NCI-H524 (cell line): ENCODE measurements around the gene PRR11.
"Not testable (repeated sequence)": the region's sequence is repeated elsewhere in the genome, so short reads cannot be mapped to it uniquely, and the experiment has no call there.

Experiments used
- DNase-seq, 2 experiments: peaks; one replicate each; lab custom pipeline; 2025; lab: John Stamatoyannopoulos, UW

Gene PRR11

DNA sequence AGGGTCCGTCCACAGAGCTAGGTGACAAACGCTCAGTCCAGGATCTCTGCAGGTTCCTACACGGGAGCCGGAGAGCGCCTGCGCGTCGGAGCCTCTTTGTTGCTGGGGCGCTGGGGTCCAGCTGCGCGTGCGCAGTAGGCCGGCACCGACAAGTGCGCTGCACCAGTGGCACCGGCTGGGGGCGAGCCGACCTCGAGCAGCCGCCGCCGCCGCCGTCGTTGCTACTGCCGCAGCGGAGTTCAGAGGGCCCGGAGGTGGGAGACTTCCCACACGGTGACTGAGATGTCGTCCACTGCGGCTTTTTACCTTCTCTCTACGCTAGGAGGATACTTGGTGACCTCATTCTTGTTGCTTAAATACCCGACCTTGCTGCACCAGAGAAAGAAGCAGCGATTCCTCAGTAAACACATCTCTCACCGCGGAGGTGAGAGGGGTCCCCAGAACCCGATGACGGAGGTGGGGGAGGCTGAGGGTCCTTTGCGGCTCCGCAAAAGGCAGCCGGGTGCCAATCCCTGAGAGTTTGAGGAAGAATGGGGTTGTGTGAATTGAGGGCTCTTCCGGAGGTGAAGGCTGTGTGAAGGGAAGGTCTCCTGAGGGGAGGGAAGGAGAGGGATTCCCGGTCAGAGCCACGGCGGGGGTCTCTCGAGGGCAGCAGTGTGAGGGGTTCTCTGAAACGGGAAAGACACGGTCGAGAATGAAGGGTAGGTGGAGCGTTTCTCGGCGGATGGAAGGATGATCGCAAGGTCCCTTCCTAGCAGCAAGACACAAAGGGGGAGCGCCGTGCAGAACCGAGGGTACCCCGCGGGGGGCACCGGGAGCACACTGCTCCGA lies 65.0 kb downstream of the PRR11 start, which contains the start of gene GDPD1:
GDPD1 (plus strand) TSS at position 184 of the 831 bp plus-strand sequence; CDS start at position 283, 99 bp downstream.
- DNase-seq, result peak; percentile 95 to 98

DNA sequence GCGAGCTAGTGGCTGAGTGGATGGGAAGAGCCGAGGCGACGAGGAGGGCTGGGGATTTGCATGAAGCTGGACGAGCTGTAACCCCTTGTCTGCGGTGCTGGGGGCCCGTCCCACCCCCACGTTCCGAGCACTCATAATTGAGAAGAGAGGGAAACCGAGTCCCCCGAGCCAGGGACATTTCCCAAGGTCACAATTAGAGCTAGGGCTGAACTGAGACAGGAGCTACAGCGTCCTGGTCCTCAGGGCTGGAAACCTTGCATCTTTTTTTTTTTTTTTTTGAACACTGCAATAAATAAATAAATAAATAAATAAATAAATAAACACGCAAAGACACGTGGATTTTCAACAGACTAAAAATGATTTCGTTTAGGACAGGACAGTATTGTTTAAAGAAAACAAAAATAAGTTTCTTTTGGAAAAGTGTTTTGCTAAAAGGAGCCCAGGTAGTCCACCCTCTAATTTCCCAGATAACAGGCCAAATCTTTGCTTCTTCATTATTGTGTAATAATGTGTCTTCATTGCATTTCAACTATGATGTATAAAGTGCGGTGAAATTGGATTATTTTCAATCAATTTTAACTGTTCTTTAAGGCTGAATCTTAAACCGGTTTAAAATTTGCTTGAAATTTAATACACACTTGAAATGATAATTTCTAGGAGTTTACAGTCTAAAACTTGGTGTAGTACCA lies 65.8 kb downstream of the PRR11 start:
- peak in 1 of 2 experiments; percentile 39 for DNase-seq

DNA sequence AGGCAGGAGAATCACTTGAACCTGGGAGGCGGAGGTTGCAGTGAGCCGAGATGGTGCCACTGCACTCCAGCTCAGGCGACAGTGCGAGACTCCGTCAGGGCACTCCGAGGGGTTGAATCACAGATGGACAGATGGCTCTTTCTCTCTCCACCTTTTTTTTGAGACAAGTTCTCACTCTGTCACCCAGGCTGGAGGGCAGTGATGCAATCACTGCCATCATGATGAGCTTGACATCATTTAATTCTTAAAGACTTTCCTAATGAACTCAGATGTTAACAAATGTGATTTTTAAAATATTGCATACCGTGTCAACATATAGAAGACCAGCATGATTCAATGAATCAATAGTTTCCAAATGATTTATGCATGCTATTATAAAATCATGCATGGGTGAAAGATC lies 68.3 kb downstream of the PRR11 start:
- DNase-seq, result peak in 1 of 2 experiments; percentile 33

DNA sequence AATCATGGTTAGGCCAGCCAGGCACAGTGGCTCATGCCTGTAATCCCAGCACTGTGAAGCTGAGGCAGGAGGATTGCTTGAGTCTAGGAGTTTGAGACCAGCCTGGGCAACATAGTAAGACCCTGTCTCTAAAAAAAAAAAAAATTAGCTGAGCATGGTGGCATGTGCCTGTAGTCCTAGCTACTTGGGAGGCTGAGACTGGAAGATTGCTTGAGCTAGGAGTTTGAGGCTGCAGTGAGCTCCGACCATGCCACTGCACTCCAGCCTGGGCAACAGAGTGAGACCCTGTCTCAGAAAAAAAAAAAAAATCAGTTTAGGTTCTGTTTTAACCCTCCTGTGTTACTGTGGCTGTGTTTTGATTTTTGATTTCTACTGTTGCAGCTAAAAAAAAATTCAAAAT lies 73.0 kb downstream of the PRR11 start:
- DNase-seq, result not testable (repeated sequence)

DNA sequence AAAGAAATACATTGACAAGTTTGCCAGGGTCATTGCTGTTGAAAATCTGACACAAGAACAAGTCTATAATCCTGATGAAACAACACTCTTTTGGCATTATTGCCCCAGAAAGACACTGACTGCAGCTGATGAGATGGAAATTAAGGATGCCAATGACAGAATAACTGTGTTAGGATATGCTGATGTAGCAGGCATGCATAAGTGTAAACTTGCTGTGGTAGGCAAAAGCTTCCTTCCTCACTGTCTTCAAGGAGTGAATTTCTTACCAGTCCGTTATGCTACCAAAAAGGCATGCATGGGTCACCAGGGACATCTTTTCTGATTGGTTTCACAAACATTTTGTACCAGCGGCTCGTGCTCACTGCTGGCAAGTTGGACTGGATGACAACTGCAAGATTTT lies 75.2 kb downstream of the PRR11 start:
- no peak for DNase-seq

DNA sequence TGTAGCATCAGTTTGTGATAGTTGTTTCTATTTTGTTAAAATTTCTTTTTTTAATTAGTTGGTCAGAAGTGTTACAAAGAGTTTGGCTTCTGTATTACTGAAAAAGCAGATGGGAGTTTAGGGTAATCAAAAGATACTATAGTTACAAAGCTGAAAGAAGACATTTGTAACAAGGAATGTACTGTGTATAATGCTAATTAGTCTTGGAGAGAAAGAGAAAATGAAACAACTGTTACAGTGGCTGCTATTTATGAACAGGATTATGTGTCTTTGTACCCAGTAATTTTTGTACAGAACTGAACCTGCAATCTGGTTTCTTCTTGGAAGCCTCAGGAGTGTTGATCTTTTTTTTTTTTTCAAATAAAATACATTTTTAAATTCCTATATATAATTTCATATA lies 79.1 kb downstream of the PRR11 start:
- no peak for DNase-seq

DNA sequence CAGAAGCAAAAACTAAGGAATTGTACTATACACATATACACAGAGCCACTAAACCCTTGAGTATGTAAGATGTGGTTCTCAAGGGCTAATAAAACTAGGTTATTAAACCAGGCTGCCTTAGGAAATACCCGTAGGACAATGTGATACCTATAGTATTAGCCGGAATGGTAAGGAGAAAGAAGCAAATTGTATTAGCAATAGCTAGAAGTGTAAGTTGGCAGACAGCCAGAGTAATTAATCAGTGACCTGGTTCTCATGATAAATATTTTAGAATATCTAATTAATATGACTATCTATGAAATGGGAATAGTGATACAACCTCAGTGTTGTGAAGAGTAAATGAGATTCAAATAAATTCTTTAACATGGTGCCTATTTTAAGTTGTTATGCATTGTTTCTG lies 83.4 kb downstream of the PRR11 start:
- no peak for DNase-seq

DNA sequence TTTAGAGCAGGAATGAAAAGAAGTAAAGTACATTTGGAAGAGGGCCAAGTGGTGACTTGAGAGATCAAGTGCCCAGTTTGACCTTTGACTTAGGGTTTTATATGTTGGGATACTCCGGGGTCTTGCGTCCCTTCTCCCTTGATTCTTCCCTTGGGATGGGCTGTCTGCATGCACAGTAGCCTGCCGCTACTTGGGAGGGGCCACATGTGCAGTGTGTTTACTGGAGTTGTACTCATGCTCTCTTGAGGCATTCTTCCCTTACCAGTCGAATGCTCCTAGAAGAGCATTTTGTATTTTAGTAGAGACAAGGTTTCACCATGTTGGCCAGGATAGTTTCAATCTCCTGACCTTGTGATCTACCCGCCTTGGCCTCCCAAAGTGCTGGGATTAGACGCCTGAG lies 88.5 kb downstream of the PRR11 start:
- DNase-seq, result no peak
